A549 (cell line): Measurements from ENCODE around the gene RRAS2. TPM values are rescaled to one million over a fixed set of nuclear protein-coding genes. Genes with fewer than 3 reads are reported as not detected.

Experiments used
- ATAC-seq, 2 experiments: fragments of 200-7000 bp in 1 of 2; fragments of >200 bp in 1 of 2; cut with Nextera tagmentation in 1 of 2; cut with Tn5 transposase in 1 of 2; 3 replicates each; pipeline versions ENCODE4 v1.8.0 to v1.9.1; 2018 to 2020; ENCODE audit warnings: mild to moderate bottlenecking in 1 of 2, moderate library complexity in 1 of 2
- CTCF ChIA-PET: fragments of 300-600 bp; sonication (Branson Sonifier 250); formaldehyde crosslinking; extraction: SDS; loops from one replicate; lab custom pipeline; 2021; ENCODE audit warnings: antibody characterized with exemption, inconsistent platforms; lab: Yijun Ruan, JAX
- POLR2A ChIA-PET: fragments of 350-600 bp; formaldehyde crosslinking; extraction: SDS; loops from one replicate; lab custom pipeline; 2021; ENCODE audit warnings: antibody characterized with exemption, inconsistent platforms; lab: Yijun Ruan, JAX
- DNase-seq, 2 experiments: peaks; one replicate each; pipeline versions ENCODE4 v3.0.0 to v3.0.0-alpha.2; 2011 to 2016; ENCODE audit warnings: low read depth in 1 of 2, low spot score in 1 of 2
- FAIRE-seq: peaks from 2 replicates; lab custom pipeline; 2011; peaks lifted over from hg19 to GRCh38; lab: Jason Lieb, UNC
- H3K27ac ChIP-seq, 2 experiments: fragments of >200 bp; sonication (Bioruptor Twin); formaldehyde crosslinking; 3 replicates each; pipeline ENCODE4 v1.5.1; 2016 to 2017
- H3K4me1 ChIP-seq: fragments of >200 bp; sonication (Bioruptor Twin); formaldehyde crosslinking; 3 replicates; pipeline ENCODE4 v1.6.1; 2016
- H3K4me2 ChIP-seq: fragments of >200 bp; sonication (Bioruptor Twin); formaldehyde crosslinking; 3 replicates; pipeline ENCODE4 v1.6.1; 2016
- H3K4me3 ChIP-seq: fragments of >200 bp; sonication (Bioruptor Twin); formaldehyde crosslinking; 3 replicates; pipeline ENCODE4 v1.5.1; 2016
- H3K9me3 ChIP-seq: fragments of >200 bp; sonication (Bioruptor Twin); formaldehyde crosslinking; 3 replicates; pipeline ENCODE4 v1.6.1; 2016
- ATOH8 ChIP-seq: fragments of 250-450 bp; sonication (Bioruptor Pico); IDR thresholded peaks from 2 replicates; pipeline ENCODE4 v1.5.0; 2020; ENCODE audit warnings: low read depth, mild to moderate bottlenecking, moderate library complexity
- CBX2 ChIP-seq: fragments of 200-600 bp; sonication (generic); IDR thresholded peaks from 2 replicates; pipeline ENCODE4 v1.6.1; 2016; ENCODE audit warnings: low read depth, mild to moderate bottlenecking, borderline replicate concordance
- CEBPB ChIP-seq, 2 experiments: fragments of >200 bp in 1 of 2; sonication (Bioruptor Twin) in 1 of 2; formaldehyde crosslinking in 1 of 2; IDR thresholded peaks; 2 replicates each; pipeline ENCODE4 v1.6.1; 2012 to 2016
- CHD4 ChIP-seq: fragments of 200-600 bp; sonication (generic); IDR thresholded peaks from 2 replicates; pipeline ENCODE4 v1.6.1; 2016; ENCODE audit warnings: antibody characterized with exemption, mild to moderate bottlenecking, borderline replicate concordance
- CTCF ChIP-seq: fragments of >200 bp; sonication (Bioruptor Twin); formaldehyde crosslinking; IDR thresholded peaks from 3 replicates; pipeline ENCODE4 v1.5.1; 2016
- EHF ChIP-seq: fragments of 250-450 bp; sonication (Bioruptor Pico); IDR thresholded peaks from 2 replicates; pipeline ENCODE4 v1.5.0; 2020; ENCODE audit warnings: mild to moderate bottlenecking
- ESRRA ChIP-seq: fragments of 150-350 bp; IDR thresholded peaks from 2 replicates; pipeline ENCODE4 v1.6.1; 2014; ENCODE audit warnings: mild to moderate bottlenecking, low read length, borderline replicate concordance
- FOSL2 ChIP-seq, 2 experiments: fragments of 450-650 bp in 1 of 2; fragments of >200 bp in 1 of 2; sonication (Bioruptor Twin) in 1 of 2; formaldehyde crosslinking; IDR thresholded peaks; 2 replicates each; pipeline versions ENCODE4 v1.5.0 to v1.6.1; 2016 to 2020; ENCODE audit warnings: mild to moderate bottlenecking in 1 of 2, moderate library complexity in 1 of 2
- FOXS1 ChIP-seq: fragments of 250-450 bp; sonication (Bioruptor Pico); IDR thresholded peaks from 2 replicates; pipeline ENCODE4 v1.5.0; 2020; ENCODE audit warnings: mild to moderate bottlenecking, moderate library complexity
- HMGXB4 ChIP-seq: fragments of 250-450 bp; sonication (Bioruptor Pico); IDR thresholded peaks from 2 replicates; pipeline ENCODE4 v1.5.0; 2021; ENCODE audit warnings: mild to moderate bottlenecking, moderate library complexity, borderline replicate concordance
- KDM1A ChIP-seq: fragments of 200-600 bp; sonication (generic); IDR thresholded peaks from 2 replicates; pipeline ENCODE4 v1.6.1; 2016; ENCODE audit warnings: low read depth, mild to moderate bottlenecking
- MAX ChIP-seq: IDR thresholded peaks from 2 replicates; pipeline ENCODE4 v1.6.1; 2012
- NPAS2 ChIP-seq: fragments of 250-450 bp; sonication (Bioruptor Pico); IDR thresholded peaks from 2 replicates; pipeline ENCODE4 v1.8.0; 2022; ENCODE audit warnings: mild to moderate bottlenecking, moderate library complexity, borderline replicate concordance
- NR3C1 ChIP-seq: fragments of >200 bp; sonication (Bioruptor Twin); formaldehyde crosslinking; IDR thresholded peaks from 3 replicates; pipeline ENCODE4 v1.6.1; 2017
- POLR2A ChIP-seq: IDR thresholded peaks from 2 replicates; pipeline ENCODE4 v1.6.1; 2012; ENCODE audit warnings: mild to moderate bottlenecking, low read length
- RARB ChIP-seq: fragments of 250-450 bp; sonication (Bioruptor Pico); IDR thresholded peaks from 2 replicates; pipeline ENCODE4 v1.8.0; 2021; ENCODE audit warnings: mild to moderate bottlenecking, moderate library complexity
- REST ChIP-seq: fragments of 200-600 bp; sonication (generic); IDR thresholded peaks from 2 replicates; pipeline ENCODE4 v1.6.1; 2016; ENCODE audit warnings: antibody characterized with exemption, mild to moderate bottlenecking, moderate library complexity
- RNF2 ChIP-seq: fragments of 200-600 bp; sonication (generic); IDR thresholded peaks from 2 replicates; pipeline ENCODE4 v1.6.1; 2016; ENCODE audit warnings: low read depth, mild to moderate bottlenecking, antibody characterized with exemption, moderate library complexity, borderline replicate concordance
- SREBF2 ChIP-seq: fragments of 450-650 bp; IDR thresholded peaks from 2 replicates; pipeline ENCODE4 v1.6.1; 2014; ENCODE audit warnings: mild to moderate bottlenecking, moderate library complexity
- TFCP2L1 ChIP-seq: fragments of 250-450 bp; sonication (Bioruptor Pico); IDR thresholded peaks from 2 replicates; pipeline ENCODE4 v1.5.0; 2021; ENCODE audit warnings: mild to moderate bottlenecking
- USF2 ChIP-seq: fragments of 450-650 bp; IDR thresholded peaks from 2 replicates; pipeline ENCODE4 v1.6.1; 2014; ENCODE audit warnings: antibody characterized with exemption
- ZSCAN20 ChIP-seq: fragments of 250-450 bp; sonication (Bioruptor Pico); IDR thresholded peaks from 2 replicates; pipeline ENCODE4 v1.8.0; 2022; ENCODE audit warnings: mild to moderate bottlenecking, moderate library complexity
- WGBS: methylation state at CpG from one replicate; pipeline ENCODE4 v1.1.6; 2017; ENCODE audit errors: missing lambda C conversion rate; 5-methylcytosine and 5-hydroxymethylcytosine counted together
- polyA plus RNA-seq, 4 experiments: library from polyadenylated mRNA; depleted of rRNA in 3 of 4; stranded (reverse); fragments of >200 nt; fragmentation: RNase III in 1 of 4; extraction: RNeasy Plus Mini Kit Qiagen cat#74134 plus additional on column Dnase treatment in 1 of 4; gene quantifications; 2 replicates in 3 of 4; 3 replicates in 1 of 4; pipeline ENCODE4 v1.2.3, GENCODE V29; 2011 to 2017

Gene RRAS2
- polyA plus RNA-seq, 2 of the 4 experiments (the other 2 are of a cell fraction): 37.9 to 48.2 TPM

GRCh38 chr11:14230407-14230806, 128.6 kb downstream of the RRAS2 start:
- Histone ChIP-seq H3K4me2 (no peak overlapping the region), H3K9me3 (0 out of 3 replicates have a peak, but pooled peaks cover 5% of the 10 kb centered on the region), H3K4me3 (no peak overlapping the region), H3K4me1 (no peaks in the 10 kb centered on the region), H3K27ac (no peak overlapping the region)
- no peak for DNase-seq
- TF ChIP-seq MAX (no peak), NPAS2 (CRISPR knock-in tag) (no peak), CEBPB (IDR thresholded peaks at IDR 0.05) (no peak), KDM1A (no peak)
- WGBS: 23% methylated on average over 6 of the region's 6 CpGs
- ChIA-PET CTCF (interaction anchor here (0.6 to 0.7 kb wide), 2 partner anchors 25 to 260 kb away, joined by 4 read pairs; no protein-coding TSS in a partner anchor), POLR2A (no interaction called here)
- ATAC-seq: no peak
- FAIRE-seq: no peak

GRCh38 chr11:14229472-14229871, 129.5 kb downstream of the RRAS2 start:
- TF ChIP-seq FOSL2 (IDR thresholded peaks at IDR 0.05) (no peak), FOSL2 (CRISPR knock-in tag; IDR thresholded peaks at IDR 0.05) (no peak), ATOH8 (CRISPR knock-in tag) (no peak), MAX (no peak), USF2 (no peak), CBX2 (no peak), EHF (CRISPR knock-in tag) (no peak), CTCF (no peak), TFCP2L1 (CRISPR knock-in tag) (no peak), FOXS1 (CRISPR knock-in tag) (no peak), REST (no peak), POLR2A (no peak), ESRRA (no peak), SREBF2 (no peak), NR3C1 (no peak), CHD4 (no peak), CEBPB (IDR thresholded peaks at IDR 0.05) (no peak), ZSCAN20 (CRISPR knock-in tag) (no peak), RARB (no peak), RNF2 (no peak), HMGXB4 (CRISPR knock-in tag) (no peak)
- 38% methylated on average over 11 of the region's 11 CpGs for WGBS
- ChIA-PET POLR2A (no interaction called here), CTCF (interaction anchor here (0.7 to 1.7 kb wide), 2 partner anchors 19 to 225 kb away, joined by 3 to 4 read pairs; no protein-coding TSS in a partner anchor)
- H3K4me2 ChIP-seq: no peak overlapping the region
- FAIRE-seq (no peak), ATAC-seq (no peak), DNase-seq (no peak)
- no peaks in the 10 kb centered on the region for H3K4me1 ChIP-seq
- H3K4me3 ChIP-seq: no peak overlapping the region
- H3K9me3 ChIP-seq: 0 out of 3 replicates have a peak, but pooled peaks cover 5% of the 10 kb centered on the region
- no peak overlapping the region for H3K27ac ChIP-seq
